KOPT-K1 (cell line): ENCODE results near the gene LRRC3B.

ENCODE experiments used
- H3K27ac ChIP-seq: fragments of 200-600 bp; sonication (generic); 2 replicates; pipeline ENCODE4 v1.5.1; 2016; ENCODE audit warnings: antibody characterized with exemption, mild to moderate bottlenecking, low read depth, low read length; ENCODE audit not compliant: poor library complexity, severe bottlenecking
- H3K36me3 ChIP-seq: fragments of 200-600 bp; sonication (generic); 2 replicates; pipeline ENCODE4 v1.5.1; 2017; ENCODE audit warnings: antibody characterized with exemption, mild to moderate bottlenecking, low read length, moderate library complexity; ENCODE audit not compliant: insufficient read depth
- H3K9me3 ChIP-seq: fragments of 200-600 bp; sonication (generic); 2 replicates; pipeline ENCODE4 v1.5.1; 2017; ENCODE audit warnings: antibody characterized with exemption, low read length, mild to moderate bottlenecking; ENCODE audit not compliant: insufficient read depth, poor library complexity, severe bottlenecking

LRRC3B gene

DNA sequence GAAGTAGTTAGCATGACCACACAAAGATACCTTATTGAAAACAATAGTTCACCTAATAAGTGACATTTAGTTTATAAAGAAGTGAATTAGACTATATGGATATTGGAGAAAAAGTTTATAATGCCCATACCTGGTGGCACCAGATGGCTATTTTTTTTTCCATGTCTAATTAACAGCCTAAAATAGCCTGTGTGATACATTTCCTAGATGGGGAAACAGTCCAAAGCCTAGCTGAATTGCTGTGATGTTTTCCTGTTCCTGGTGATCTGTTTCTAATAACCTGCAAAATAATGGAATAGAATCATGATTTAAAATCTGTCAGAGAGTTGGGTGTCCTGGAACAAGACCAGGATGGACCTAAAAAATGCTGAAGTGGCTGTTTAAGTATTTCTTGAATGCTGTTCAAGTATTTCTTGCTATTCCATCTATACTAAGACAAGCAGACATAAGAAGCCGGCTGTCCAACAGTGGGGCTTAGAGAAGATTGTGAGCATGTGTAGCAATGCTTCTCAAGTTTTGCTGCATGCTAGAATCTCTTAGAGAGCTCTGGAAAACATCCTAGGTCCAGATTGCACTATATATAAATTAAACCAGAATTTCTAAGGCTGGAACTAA lies 31.3 kb downstream of the LRRC3B start:
- no peaks in the 10 kb centered on the region for H3K36me3 ChIP-seq
- H3K9me3 ChIP-seq: no peaks in the 10 kb centered on the region
- no peak overlapping the region for H3K27ac ChIP-seq

- Histone ChIP-seq H3K27ac (no peak overlapping the region), H3K9me3 (no peaks in the 10 kb centered on the region), H3K36me3 (no peaks in the 10 kb centered on the region)
These were observed 32.7 kb downstream of the LRRC3B start for GRCh38 chr3:26655231-26655630.

DNA sequence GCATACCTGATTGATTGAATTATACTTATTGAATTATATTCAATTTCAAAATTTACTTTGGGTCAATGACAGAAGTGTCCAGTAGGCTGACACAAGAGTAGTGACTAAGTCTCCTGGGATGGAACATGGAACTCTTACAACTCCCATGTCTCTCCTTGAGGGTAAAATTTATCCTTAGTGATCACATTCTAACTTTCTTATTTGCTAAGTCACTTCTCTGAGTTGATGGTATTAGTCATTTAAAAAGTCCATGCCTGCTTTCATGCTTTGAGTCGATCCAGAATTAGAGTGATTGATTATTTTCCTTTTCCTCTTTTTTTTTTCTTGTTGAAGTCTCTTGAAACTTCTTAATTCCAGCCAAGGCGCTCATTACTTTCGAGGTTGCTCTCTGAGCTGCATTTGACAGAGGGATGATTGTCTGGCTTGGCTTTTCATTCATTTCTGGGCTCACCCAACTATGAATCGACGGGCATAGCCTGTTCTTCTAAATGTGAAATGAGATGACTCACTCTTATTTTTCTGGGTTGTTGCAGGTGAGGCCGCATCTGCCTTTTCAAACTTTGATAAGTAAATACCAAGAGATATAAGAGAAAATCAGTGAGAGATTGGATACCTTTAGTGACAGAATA lies 34.9 kb downstream of the LRRC3B start:
- H3K9me3 ChIP-seq: no peaks in the 10 kb centered on the region
- no peaks in the 10 kb centered on the region for H3K36me3 ChIP-seq
- no peak overlapping the region for H3K27ac ChIP-seq

GRCh38 chr3:26668171-26668570 lies 45.6 kb downstream of the LRRC3B start:
- Histone ChIP-seq H3K9me3 (no peaks in the 10 kb centered on the region), H3K27ac (no peak overlapping the region), H3K36me3 (no peaks in the 10 kb centered on the region)

- no peaks in the 10 kb centered on the region for H3K36me3 ChIP-seq
- H3K9me3 ChIP-seq: no peaks in the 10 kb centered on the region
- H3K27ac ChIP-seq: no peak overlapping the region
These were observed 46.1 kb downstream of the LRRC3B start for GRCh38 chr3:26668696-26669095.

DNA sequence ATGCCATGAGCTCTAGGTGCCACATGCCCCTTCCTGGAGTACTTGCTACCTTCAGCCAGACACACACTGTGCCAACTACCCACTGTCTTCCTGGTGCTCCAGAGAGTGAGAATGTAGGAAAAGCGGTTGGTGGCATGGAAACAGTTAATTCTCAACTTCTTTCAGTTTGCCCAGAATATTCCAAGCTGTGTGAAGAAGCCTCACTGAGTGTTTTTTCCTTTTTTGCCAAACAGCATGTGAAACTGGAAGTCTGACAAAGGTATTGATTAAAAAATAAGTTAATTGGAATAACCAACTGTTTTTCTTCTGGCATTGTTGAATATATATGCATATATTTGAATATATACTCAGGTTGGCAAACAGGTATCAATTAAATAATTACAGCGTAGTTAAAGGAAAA lies 52.8 kb downstream of the LRRC3B start:
- Histone ChIP-seq H3K36me3 (no peaks in the 10 kb centered on the region), H3K9me3 (no peaks in the 10 kb centered on the region), H3K27ac (no peak overlapping the region)

DNA sequence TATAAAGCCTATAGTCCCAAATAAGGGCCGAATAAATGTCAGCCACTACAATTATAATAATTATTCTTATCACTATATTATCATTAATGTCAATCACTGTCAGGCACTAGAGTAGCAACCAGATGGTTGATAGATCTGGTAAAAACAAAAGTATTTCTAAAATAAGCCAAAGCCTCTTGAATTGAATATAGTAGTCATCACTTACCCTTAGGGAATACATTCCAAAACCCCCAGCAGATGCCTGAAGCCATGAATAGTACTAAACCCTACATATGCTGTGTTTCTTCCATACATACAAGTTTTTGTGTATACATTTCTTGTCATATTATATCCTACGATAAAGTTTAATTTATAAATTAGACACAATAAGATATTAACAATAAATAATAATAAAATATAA lies 59.1 kb downstream of the LRRC3B start:
- Histone ChIP-seq H3K27ac (no peak overlapping the region), H3K9me3 (no peaks in the 10 kb centered on the region), H3K36me3 (no peaks in the 10 kb centered on the region)

- Histone ChIP-seq H3K36me3 (no peaks in the 10 kb centered on the region), H3K9me3 (no peaks in the 10 kb centered on the region), H3K27ac (no peak overlapping the region)
These were observed 59.8 kb downstream of the LRRC3B start for GRCh38 chr3:26682406-26682805.

GRCh38 chr3:26683902-26684301 lies 61.3 kb downstream of the LRRC3B start:
- H3K9me3 ChIP-seq: no peaks in the 10 kb centered on the region
- no peak overlapping the region for H3K27ac ChIP-seq
- H3K36me3 ChIP-seq: no peaks in the 10 kb centered on the region

- Histone ChIP-seq H3K9me3 (no peaks in the 10 kb centered on the region), H3K36me3 (no peaks in the 10 kb centered on the region)
These were observed 64.9 kb downstream of the LRRC3B start for GRCh38 chr3:26687466-26687865.

DNA sequence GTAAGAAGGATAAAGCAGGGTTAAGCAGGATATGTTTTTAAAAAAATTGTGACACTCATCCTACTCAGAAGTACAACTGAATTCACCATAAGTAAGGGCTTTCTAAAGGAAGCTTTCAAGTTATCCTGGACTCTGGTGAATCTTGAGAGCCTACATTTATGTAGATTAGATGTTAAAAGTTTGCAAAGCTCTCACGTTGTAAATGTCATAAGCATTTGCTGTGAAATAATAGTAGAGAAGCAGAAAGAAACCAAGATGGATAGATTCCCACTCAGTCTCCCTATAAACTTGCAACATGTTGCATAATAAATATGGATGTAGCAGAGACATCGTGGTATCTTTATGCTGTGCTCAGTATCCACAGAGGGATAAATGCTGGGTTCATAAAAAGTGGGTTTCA lies 77.0 kb downstream of the LRRC3B start:
- Histone ChIP-seq H3K27ac (no peak overlapping the region), H3K36me3 (no peaks in the 10 kb centered on the region), H3K9me3 (no peaks in the 10 kb centered on the region)

More at GRCh38 chr3:26687466-26687865, 64.9 kb downstream of the LRRC3B start:
- H3K27ac ChIP-seq: no peak overlapping the region

- H3K27ac ChIP-seq: no peak overlapping the region
- H3K9me3 ChIP-seq: no peaks in the 10 kb centered on the region
These were observed 80.9 kb downstream of the LRRC3B start for GRCh38 chr3:26703519-26703918.

GRCh38 chr3:26704736-26705135 lies 82.2 kb downstream of the LRRC3B start:
- H3K27ac ChIP-seq: no peak overlapping the region
- H3K9me3 ChIP-seq: no peaks in the 10 kb centered on the region
- no peaks in the 10 kb centered on the region for H3K36me3 ChIP-seq

More at GRCh38 chr3:26703519-26703918, 80.9 kb downstream of the LRRC3B start:
- H3K36me3 ChIP-seq: no peaks in the 10 kb centered on the region

- Histone ChIP-seq H3K9me3 (no peaks in the 10 kb centered on the region), H3K36me3 (no peaks in the 10 kb centered on the region)
These were observed 85.9 kb downstream of the LRRC3B start for GRCh38 chr3:26708501-26708900.

DNA sequence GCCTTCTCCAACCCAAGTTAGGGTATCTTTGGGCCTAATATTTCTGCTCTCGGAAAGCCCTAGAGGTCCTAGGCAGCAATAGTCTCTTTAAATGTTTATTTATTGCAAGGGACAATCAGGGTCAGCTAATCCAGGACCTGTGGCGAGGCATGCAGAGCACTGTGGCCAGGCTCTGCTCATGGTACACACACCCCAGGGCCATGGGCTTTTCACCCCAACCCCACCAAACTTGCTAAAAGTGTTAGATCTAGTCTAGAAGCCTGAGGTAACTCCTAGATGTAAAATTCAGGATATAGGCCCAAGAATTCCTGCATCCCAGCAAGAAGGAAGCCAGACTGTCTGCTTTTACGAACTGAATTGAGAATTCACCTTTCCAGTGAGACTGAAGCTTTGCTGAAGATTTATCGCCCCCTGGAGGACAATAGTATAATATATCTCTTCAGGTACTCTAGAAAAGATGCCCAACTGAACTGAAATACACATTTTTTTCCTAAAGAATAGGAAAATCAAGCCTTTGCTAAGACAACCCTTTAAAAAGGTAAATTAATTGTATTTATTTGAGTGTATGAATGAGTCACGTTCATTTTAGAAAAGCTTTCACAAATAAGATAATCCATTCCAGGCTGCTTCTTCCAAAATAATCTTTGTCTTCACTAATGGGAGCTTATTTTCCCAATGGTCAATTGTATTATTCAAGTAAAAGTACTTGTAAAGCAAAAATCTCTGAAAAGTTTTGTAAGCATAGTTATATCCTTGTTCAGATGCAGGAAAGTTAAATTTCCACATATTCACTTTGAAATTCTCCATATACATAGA lies 89.8 kb downstream of the LRRC3B start:
- no peaks in the 10 kb centered on the region for H3K36me3 ChIP-seq
- no peak overlapping the region for H3K27ac ChIP-seq
- no peaks in the 10 kb centered on the region for H3K9me3 ChIP-seq

More at GRCh38 chr3:26708501-26708900, 85.9 kb downstream of the LRRC3B start:
- H3K27ac ChIP-seq: no peak overlapping the region
